ENCODE results near the gene XRCC4.
"Not testable (repeated sequence)": the region's sequence is repeated elsewhere in the genome, so short reads cannot be mapped to it uniquely, and the experiment has no call there.

The XRCC4 gene

DNA sequence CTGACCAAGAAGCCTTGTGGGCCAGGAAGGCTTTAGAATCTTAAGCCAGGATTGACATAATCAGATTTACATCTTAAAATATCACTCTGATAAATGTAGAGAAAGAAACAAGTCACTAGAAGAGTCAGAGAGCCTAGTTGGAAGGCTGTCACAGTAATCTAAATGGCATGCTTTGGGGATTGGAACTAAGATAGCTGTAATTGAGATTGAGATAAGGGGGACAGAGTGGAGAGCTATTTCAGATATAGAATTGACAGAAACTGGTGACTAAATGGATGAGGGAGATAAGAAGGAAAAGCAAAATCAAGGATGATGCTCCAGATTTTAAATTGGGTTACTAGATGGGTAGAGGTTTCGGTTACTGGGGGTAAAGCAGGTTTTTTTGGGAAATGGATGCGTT lies 100.5 kb downstream of the XRCC4 start:
- DNase-seq (ENCODE audit: low read depth in 2 of 3, low spot score in 1 of 3) = no peak

DNA sequence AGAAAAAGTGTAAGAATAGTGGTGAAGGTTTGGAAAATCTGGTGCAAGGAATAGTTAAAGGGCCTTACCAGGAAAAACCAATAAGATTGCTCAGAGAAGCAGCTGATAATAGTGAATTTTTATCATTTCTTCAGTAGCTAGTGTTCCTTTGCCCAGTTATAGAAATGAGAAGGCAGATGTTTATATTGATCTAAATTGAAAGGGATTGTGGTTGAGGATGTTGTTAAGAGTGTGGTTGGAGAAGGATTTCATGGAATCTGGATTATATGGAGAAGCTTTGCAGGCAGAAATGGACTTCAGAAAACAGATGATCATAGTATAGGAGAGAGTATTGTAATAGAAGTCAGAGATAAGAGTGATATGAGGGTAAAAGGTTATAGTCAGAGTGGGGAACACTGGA lies 102.6 kb downstream of the XRCC4 start:
- no peak for DNase-seq (ENCODE audit: low read depth in 2 of 3, low spot score in 1 of 3)

DNA sequence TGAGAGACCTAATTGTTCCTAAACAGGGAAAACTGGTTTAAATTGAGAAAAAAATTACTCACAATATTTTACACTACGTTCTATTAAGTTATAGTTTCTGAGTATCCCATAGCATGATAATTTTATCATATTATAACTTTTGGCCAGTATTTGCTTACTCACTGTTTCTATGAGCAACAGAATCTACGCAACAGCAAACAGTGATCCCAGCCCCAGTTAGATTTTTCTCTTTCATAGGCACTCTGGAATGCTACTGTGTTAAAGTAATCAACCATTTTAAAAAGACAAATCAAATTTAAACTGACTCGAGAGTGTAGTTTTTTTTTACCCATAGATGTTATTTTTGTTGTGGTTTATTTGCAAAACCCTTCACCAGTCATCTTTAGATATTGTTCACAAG lies 107.2 kb downstream of the XRCC4 start:
- no peak for DNase-seq (ENCODE audit: low read depth in 2 of 3, low spot score in 1 of 3)

DNA sequence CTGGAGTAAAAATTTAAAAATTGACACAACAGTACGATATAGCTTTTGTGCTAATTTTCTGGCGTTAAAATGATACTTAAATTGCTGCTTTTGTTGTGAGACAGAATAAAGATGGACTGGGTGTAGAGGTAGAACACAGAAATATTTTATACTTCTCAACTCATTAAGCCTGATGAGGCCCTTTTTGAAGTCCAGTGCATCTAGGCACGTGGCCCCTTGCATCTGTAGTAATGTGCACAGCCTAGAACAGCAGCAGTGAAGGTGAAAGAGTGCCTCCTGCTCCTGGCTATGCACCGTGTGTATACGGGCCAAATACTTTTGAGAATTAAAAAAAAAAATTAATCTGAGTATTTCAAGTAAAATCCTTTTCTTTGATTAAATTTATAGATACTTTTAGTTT lies 115.6 kb downstream of the XRCC4 start:
- no peak for DNase-seq (ENCODE audit: low read depth in 2 of 3, low spot score in 1 of 3)

DNA sequence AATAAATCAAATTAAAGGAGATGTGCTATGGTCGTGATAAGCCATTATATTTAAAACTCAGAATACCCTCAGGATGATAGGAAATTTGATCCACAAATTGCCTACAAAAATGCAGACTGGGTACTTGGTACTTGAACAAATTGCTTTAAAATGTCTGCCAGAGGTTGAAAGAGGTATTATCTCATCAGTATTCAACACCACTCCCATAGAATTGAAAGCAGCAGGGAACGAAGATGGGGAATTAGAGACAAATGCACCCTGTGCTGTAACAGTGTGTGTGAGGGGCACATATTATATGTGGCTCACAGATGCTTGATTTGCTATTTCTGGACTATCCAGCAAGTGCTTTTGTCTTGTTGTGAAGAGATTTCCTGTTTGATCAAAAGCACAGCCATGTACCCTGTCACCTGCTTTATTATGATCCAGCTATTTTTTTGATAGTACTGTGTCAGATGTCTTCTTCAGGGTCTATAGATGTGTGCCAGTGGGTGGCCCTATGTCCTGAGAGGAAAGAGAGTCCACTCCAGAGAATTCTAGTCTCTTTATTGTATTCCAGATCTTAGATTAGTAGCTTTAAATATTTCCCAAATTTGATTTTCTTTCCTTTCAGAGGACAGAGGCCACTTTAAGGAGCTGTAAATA lies 120.1 kb downstream of the XRCC4 start:
- DNase-seq (ENCODE audit: low read depth in 2 of 3, low spot score in 1 of 3) = no peak

DNA sequence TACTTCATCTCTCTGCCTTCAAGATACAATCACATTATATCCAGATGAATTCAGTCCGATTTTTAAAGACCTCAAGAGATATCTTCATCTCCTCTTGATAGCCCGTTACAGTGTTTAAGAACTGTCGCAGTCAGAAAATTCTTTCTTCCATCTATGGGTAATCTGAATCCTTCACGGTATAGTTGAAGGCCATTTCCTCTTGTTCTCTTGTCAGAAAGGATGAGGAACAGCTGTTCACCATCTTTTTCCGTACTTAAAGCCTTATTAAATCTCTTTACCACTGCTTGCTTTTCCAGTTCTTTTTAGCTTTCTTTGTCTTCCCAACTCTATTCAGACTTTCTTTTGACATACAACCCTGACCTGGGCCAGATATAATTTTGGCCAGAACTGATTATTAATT lies 121.8 kb downstream of the XRCC4 start:
- no peak for DNase-seq (ENCODE audit: low read depth in 2 of 3, low spot score in 1 of 3)

DNA sequence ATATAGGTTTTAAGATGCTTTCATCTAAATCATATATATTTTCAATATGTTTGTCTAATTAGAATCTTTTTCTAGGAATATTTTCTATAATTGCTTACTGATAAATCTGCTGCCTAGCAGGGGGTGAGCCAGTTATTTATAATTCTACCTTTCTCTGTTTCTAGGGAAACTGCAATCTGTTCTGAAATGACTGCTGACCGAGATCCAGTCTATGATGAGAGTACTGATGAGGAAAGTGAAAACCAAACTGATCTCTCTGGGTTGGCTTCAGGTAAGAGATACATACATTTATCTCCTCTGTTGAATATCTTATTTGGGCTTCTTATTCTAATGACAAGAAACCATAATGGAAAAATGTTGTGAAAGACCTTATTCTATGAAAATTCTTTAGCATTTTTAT lies 127.3 kb downstream of the XRCC4 start:
- no peak for DNase-seq (ENCODE audit: low read depth in 2 of 3, low spot score in 1 of 3)

DNA sequence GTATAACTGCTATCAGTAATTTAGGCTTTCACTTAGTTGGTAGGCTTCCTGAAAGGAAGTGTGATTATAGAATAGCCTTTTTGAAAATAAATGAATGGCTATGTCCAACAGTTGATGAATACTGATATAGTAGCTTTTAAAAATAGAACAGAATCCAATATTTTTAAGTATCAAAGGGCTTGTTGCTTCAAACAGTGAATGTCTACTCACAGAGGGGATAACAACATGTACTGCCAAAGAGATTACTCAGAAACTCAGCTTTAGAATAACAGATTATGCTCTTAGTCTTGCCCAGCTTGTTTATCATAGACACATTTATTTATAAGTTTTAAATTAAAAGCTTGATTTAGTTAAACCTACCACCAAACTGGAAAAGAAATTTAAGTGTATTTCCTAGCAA lies 132.6 kb downstream of the XRCC4 start:
- DNase-seq (ENCODE audit: low read depth in 2 of 3, low spot score in 1 of 3) = no peak

DNA sequence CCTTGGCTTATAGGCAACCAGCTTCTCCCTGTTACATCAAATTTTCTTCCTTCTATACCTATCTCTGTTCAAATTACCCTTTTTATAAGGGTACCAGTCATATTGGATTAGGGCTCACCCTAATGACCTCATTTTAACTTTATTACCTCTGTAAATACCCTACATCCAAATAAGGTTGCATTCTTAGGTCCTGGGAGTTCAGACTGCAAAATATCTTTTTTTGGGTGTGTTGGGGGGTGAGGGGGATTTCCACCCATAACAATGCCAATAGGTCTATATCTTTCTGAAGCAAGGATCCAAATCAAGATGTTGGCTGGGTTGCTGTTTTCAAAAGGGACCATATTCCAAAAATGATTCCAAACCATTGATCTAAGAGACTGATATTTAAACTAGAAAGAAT lies 141.7 kb downstream of the XRCC4 start:
- no peak for DNase-seq (ENCODE audit: low read depth in 2 of 3, low spot score in 1 of 3)

DNA sequence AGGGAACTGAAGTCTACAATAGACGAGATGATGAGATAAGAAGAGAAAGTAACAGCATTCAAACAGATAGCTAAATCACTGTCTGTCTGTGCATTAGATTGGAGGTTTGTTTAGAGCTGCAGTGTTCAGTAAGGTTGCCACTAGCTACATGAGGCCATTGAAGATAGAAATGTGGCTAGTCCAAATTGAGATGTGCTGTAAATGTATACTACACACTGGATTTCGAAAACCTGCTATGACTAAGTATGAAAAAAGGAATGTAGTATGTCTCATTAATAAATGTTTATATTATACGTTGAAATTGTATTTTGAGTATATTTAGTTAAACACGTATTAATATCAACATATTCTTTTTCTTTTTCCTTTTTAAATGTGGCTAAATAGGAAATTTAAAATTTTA lies 142.1 kb downstream of the XRCC4 start:
- DNase-seq (ENCODE audit: low read depth in 2 of 3, low spot score in 1 of 3) = no peak

DNA sequence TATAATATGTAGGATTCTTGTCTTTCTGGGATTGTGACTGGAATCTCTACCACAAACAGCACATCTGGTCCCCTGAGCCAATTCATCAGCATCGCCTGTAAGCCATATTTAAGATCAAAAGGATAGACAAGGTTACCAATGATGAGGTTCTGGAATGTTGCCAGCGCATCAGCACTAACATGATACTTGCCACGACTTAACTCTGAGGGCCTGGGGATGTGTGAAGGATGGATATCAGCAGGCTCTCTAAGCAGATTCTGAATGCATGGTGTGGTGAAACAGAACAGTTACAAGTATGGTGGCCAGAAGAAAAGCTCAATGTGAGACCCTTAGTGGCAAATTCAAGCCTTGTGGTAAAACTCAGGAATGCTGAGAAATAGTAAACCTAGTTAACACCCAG lies 143.0 kb downstream of the XRCC4 start:
- no peak for DNase-seq (ENCODE audit: low read depth in 2 of 3, low spot score in 1 of 3)

DNA sequence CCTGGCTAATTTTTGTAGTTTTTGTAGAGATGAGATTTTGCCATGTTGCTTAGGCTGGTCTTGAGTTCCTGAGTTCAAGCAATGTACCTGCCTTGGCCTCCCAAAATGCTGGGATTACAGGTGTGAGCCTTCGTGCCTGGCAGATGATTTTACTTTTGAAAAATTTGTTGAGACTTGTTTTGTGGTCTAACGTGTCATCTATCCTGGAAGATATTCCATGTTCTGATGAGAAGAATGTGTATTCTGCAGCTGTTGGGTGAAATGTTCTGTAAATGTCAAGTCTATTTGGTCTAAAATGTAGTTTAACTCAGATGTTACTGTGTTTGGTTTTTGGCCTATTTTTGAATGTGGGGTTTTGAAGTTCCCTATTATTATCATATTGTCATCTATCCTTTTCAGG lies 145.6 kb downstream of the XRCC4 start:
- no peak for DNase-seq (ENCODE audit: low read depth in 2 of 3, low spot score in 1 of 3)

DNA sequence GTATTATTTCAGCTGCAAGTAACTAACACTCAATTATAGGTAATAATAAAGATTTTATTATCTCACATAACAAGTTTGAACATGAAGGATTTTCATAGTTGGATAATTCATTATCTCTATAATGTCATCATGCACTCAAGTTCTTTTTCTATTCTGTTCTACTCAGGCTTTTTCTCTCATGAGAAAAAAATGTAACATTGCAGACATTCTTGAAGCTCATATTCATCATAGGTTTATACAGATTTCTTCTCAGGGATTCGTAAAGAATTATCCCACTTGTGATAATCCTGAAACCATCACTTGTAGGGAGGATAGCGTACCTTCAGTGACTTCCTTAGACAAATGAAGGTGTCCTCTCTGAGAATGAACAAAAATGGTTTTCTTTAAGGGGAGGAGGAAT lies 150.3 kb downstream of the XRCC4 start:
- DNase-seq (ENCODE audit: low read depth in 2 of 3, low spot score in 1 of 3) = no peak

DNA sequence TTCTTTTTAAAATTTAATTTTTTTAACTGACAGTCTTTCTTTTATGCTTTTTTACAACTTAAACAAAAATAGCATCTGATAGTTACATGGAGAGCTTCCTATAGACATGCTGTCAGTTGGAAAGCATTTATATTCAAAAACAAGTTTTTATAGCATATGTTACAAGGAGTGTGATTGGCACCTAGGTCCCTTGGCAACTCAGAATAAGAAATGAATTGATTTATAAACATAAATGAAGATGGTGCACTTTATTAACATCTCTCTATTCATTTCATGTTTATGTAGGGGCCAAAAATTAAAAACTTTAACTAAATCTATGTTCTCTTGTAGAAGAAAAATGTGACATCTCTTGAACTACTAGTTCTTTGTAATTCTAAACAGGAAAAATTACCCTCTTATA lies 153.2 kb downstream of the XRCC4 start:
- no peak for DNase-seq (ENCODE audit: low read depth in 2 of 3, low spot score in 1 of 3)

DNA sequence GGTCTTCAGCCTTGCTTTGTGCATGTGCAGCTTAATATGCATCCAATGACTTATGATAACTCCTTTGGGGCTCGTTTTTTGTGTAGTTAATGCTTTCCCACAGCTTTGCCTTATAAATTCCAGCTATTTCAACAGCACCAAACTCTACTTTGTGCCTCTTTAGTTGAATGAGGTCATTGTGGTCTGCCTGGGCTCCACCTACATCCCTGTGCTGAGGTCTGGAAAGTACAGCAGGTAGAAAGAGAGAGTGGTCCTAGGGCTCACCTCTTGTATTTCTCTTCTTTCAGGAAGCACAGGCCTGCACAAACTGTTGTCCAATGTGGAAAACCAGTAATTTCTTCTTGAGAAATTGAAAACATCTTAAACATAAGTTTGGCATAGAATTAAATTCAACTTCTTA lies 167.2 kb downstream of the XRCC4 start:
- DNase-seq (ENCODE audit: low read depth in 2 of 3, low spot score in 1 of 3) = no peak

DNA sequence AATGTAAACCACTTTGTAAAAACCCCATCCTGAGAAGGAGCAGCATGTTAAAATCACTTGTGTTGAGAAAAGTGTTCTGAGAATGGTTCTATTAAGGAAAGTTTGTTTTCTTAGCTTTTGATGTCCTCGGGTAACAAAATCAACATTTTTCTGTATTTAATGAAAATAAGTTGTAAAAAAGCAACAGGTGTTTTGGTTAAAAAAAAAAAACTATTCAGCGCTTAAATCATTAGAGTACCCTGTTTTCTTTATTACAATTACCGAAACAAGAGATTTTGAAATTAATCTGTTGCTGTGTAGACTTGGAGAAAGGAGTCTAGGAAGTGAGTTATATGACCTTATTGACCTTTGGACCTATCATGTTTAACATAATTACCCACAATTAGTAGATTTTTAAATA lies 167.7 kb downstream of the XRCC4 start:
- no peak for DNase-seq (ENCODE audit: low read depth in 2 of 3, low spot score in 1 of 3)

DNA sequence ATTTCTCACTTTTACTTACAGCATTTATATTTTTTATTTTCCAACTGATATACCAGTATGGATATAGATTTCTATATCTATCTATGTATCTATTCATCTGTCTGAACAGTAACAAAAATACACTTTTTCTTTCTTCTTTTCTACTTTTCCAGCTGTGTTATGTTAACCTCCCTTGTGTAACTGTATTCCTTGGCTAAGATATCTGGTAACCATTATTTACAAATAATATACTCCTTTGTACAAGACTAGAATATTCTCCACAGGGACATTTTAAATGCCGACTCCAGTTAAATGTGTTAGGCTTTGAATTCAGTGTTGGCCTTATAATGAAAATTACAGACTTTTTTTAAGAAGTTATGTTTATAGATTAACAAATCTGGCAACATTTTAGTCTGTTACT lies 168.7 kb downstream of the XRCC4 start:
- DNase-seq (ENCODE audit: low read depth in 2 of 3, low spot score in 1 of 3) = no peak

DNA sequence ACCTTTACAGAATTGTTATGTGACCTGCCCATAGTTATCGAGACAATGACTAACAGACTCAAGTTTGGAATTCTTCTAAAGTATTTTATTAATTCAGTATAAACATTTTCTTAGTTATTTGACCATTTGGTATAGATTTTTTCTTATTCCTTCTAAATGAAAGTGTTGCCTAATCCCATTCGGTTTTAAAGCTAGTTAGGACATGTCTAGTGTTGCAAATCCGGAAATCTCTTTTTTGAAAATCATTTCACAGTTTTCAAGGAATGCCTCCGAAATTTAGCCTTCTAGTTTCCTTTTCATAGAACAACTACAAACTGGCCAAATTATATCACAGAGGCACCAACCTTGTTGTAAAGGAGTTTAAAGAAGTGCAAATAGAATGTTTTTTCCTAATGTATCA lies 171.8 kb downstream of the XRCC4 start:
- no peak for DNase-seq (ENCODE audit: low read depth in 2 of 3, low spot score in 1 of 3)

DNA sequence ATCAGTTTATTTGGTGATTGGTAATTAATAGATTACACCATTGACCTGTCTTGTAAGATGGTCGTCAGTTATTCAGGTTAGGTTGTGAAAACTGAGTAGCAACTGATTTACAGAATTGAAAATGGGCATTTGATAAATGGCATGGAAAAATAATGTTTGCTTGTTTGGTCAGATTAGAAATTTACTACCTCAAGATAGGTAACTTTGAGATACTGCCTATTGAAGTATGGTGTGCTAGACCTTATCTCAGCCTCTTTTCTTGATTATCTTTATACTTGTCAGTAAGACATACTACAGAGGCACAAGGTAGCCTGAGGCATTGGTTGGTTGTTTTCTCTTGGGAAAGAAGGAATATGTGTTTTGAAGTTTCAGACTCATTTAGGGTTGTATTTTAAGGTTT lies 174.5 kb downstream of the XRCC4 start:
- DNase-seq (ENCODE audit: low read depth in 2 of 3, low spot score in 1 of 3) = no peak

DNA sequence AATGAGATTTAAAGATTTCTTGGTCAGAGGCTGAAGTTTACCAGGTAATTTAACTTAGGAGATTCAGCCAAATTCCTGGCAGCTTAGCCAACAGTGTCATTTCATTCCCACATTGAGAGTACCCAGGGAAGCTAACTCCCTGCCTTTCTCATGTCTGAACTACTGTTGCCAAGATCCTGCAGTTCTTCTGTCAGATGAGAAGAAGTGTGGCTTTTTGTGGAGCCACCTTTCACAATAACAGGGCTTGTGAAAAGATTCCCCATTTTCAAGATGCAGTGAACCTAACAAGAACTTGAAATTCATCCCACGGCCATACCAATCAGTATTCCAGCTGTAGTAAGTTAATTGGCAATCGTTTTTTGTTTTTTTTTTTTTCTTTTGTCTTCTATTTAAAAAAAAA lies 176.4 kb downstream of the XRCC4 start:
- DNase-seq (ENCODE audit: low read depth in 2 of 3, low spot score in 1 of 3) = no peak

DNA sequence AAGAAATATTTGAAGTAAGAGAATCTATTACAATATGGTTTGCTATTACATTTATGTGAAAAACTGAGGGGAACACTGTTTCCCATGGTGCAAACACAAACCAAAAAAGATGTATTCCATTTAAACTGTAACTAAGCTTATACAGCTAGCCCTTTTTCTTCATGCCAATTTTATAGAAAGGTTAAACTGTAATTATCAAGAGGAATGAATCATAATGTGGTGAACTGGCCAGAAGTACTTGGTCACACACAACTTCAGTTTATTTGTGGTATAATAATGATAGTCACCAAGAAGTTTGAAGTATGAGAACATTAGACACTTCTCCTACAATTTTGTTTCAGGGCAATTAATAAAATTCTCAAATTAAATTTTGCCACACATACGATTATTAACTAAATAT lies 177.9 kb downstream of the XRCC4 start:
- no peak for DNase-seq (ENCODE audit: low read depth in 2 of 3, low spot score in 1 of 3)

DNA sequence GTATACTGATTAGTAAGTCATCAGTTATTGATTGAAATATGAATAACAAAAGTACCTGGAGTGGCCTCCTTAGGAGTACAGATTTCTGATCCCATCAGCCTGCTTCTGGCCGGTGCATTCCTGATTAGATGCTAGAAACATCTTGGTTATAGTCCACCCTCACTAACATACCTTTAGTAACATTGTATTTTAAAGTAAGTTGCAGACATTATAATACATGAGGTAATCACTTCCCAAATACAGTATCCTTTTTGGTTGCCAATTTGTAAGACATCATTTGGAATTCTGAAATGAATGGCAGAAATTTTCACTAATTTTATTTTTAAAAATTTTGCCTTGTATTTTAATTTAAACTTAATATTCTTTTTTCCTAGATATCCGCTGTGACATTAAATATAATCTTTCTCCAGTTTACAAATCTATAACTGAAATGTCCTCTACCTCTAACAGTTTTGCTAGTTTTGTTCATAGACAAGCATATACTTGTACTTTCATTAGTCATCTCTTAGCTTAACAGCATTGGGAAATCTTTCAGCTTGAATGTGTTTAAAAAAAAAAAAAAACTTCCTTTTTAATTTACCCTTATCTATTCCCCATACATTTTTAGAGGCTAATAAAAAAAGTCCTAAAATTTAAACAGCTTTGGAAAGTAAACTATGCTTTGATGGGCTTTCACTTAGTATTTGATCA lies 178.9 kb downstream of the XRCC4 start:
- DNase-seq (ENCODE audit: low read depth in 2 of 3, low spot score in 1 of 3) = no peak

DNA sequence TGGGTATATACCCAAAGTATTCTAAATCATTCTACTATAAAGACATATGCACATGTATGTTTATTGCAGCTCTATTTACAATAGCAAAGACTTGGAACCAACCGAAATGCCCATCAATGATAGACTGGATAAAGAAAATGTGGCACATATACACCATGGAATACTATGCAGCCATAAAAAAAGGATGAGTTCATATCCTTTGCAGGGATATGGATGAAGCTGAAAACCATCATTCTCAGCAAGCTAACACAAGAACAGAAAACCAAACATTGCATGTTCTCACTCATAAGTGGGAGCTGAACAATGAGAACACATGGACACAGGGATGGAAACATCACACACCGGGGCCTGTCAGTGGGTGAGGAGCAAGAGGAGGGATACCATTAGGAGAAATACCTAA lies 180.3 kb downstream of the XRCC4 start:
- not testable (repeated sequence) for DNase-seq (ENCODE audit: low read depth in 2 of 3, low spot score in 1 of 3)
